Stomach (tissue), 9 donors: Measurements from ENCODE around the gene IKZF1. TPM values are rescaled to one million over a fixed set of nuclear protein-coding genes. Genes with fewer than 3 reads are reported as not detected.

Experiments used
- DNase-seq, 2 donors: peaks; one replicate each; pipeline versions ENCODE4 v3.0.0 to v3.0.0-alpha.2; 2013 to 2019
- H3K27ac ChIP-seq, 5 donors: fragments of 200-600 bp in 4 of 5; sonication (generic) in 4 of 5; one replicate each; pipeline ENCODE4 v1.5.1; 2013 to 2019; ENCODE audit warnings: mild to moderate bottlenecking in 1 of 5, moderate library complexity in 1 of 5
- H3K27me3 ChIP-seq, 3 donors: fragments of 200-600 bp; sonication (generic); one replicate each; pipeline ENCODE4 v1.5.1; 2017 to 2019; ENCODE audit warnings: mixed run types in 1 of 3
- H3K36me3 ChIP-seq, 4 donors: fragments of 200-600 bp; sonication (generic); 1 replicate in 3 of 4; 2 replicates in 1 of 4; pipeline ENCODE4 v1.5.1; 2016 to 2019
- H3K4me1 ChIP-seq, 4 donors: fragments of 200-600 bp; sonication (generic); one replicate each; pipeline ENCODE4 v1.5.1; 2016 to 2019
- H3K4me3 ChIP-seq, 4 donors: fragments of 200-600 bp; sonication (generic) in 3 of 4; one replicate each; pipeline ENCODE4 v1.5.1; 2016 to 2019; ENCODE audit warnings: mild to moderate bottlenecking in 1 of 4
- H3K9me3 ChIP-seq, 4 donors: fragments of 200-600 bp; sonication (generic); one replicate each; pipeline ENCODE4 v1.5.1; 2016 to 2019
- CTCF ChIP-seq, 7 experiments: fragments of 450-650 bp in 4 of 7; fragments of 200-600 bp in 3 of 7; sonication (generic) in 3 of 7; IDR thresholded peaks; one replicate each; pipeline ENCODE4 v1.5.1; 2016 to 2019; ENCODE audit warnings: antibody characterized with exemption in 7 of 7, control low read depth in 2 of 7, mild to moderate bottlenecking in 1 of 7
- EP300 ChIP-seq: sonication (generic); formaldehyde crosslinking; IDR thresholded peaks from one replicate; pipeline ENCODE4 v1.6.1; 2017; ENCODE audit warnings: antibody characterized with exemption
- POLR2A ChIP-seq, 4 donors: fragments of 450-650 bp; IDR thresholded peaks; one replicate each; pipeline ENCODE4 v1.6.1; 2016; ENCODE audit warnings: antibody characterized with exemption in 4 of 4, control low read depth in 2 of 4, mild to moderate bottlenecking in 1 of 4, moderate library complexity in 1 of 4
- POLR2AphosphoS5 ChIP-seq, 3 donors: sonication (generic); formaldehyde crosslinking; IDR thresholded peaks; one replicate each; pipeline ENCODE4 v1.6.1; 2016; ENCODE audit warnings: antibody characterized with exemption in 3 of 3
- WGBS, 5 donors: extraction: QIAGEN DNeasy Blood & Tissue Kit in 3 of 5; methylation state at CpG; one replicate each; pipeline versions ENCODE4 v1.1.5 to v1.1.7; 2013 to 2018; 5-methylcytosine and 5-hydroxymethylcytosine counted together
- intact Hi-C: fragments of 100-400 bp; cut with DNase I; formaldehyde crosslinking; loops from one replicate; pipeline ENCODE4 v1.15.1; 2023; ENCODE audit warnings: low total_unique reads
- polyA plus RNA-seq, 3 donors: library from polyadenylated mRNA; stranded (reverse); fragments of 200-250 nt; gene quantifications; one replicate each; pipeline ENCODE4 v1.2.3, GENCODE V29; 2013
- total RNA-seq, 5 donors: library from RNA; depleted of rRNA; stranded (reverse); fragments of >200 nt; gene quantifications; one replicate each; pipeline versions ENCODE4 v1.1.0 to v1.2.3, GENCODE V29; 2014 to 2016
- donor health status: healthy with polysubstance abuse.
- donor health status: Bipolar disorder and iron deficiency.
- donor health status: healthy.

IKZF1 gene
- total and polyA plus RNA-seq, 8 donors: 1.5 to 139 (median 9.7) TPM

GRCh38 chr7:50397320-50397970 lies 92.9 kb downstream of the IKZF1 start:
- H3K27ac ChIP-seq: no peak overlapping the region
- no peaks in the 10 kb centered on the region for H3K9me3 ChIP-seq
- no peak for DNase-seq
- peaks cover 0 to 29% (median 17%) of the 10 kb centered on the region in 4 donors for H3K36me3 ChIP-seq
- peaks cover 0 to 15% (median 4%) of the 10 kb centered on the region in 4 donors for H3K4me1 ChIP-seq
- H3K4me3 ChIP-seq: no peak overlapping the region
- H3K27me3 ChIP-seq: peaks cover 3 to 40% (median 6%) of the 10 kb centered on the region in 3 donors
- intact Hi-C loops: no loop called here
- no peak for TF ChIP-seq CTCF (IDR thresholded peaks at IDR 0.05)
- 69 to 82% (median 81%) methylated on average over 2 of the region's 2 CpGs for WGBS, 5 donors

- DNase-seq: no peak
- peaks cover 0 to 15% (median 4%) of the 10 kb centered on the region in 4 donors for H3K4me1 ChIP-seq
- WGBS, 5 donors: 58 to 82% (median 75%) methylated on average over 1 of the region's 1 CpG
- intact Hi-C loops: no loop called here
- peaks cover 0 to 26% (median 17%) of the 10 kb centered on the region in 4 donors for H3K36me3 ChIP-seq
- no peak overlapping the region for H3K27ac ChIP-seq
- no peak overlapping the region for H3K4me3 ChIP-seq
- no peaks in the 10 kb centered on the region for H3K9me3 ChIP-seq
- peaks cover 3 to 40% (median 6%) of the 10 kb centered on the region in 3 donors for H3K27me3 ChIP-seq
- TF ChIP-seq EP300 (no peak), POLR2AphosphoS5 (IDR thresholded peaks at IDR 0.05) (no peak), CTCF (IDR thresholded peaks at IDR 0.05) (no peak)
Measured at GRCh38 chr7:50397971-50398324, 93.4 kb downstream of the IKZF1 start.

- H3K27me3 ChIP-seq: peaks cover 3 to 40% (median 6%) of the 10 kb centered on the region in 3 donors
- H3K27ac ChIP-seq: no peak overlapping the region
- no peak overlapping the region for H3K4me3 ChIP-seq
- no peaks in the 10 kb centered on the region for H3K9me3 ChIP-seq
- no peak for DNase-seq
- TF ChIP-seq POLR2A (IDR thresholded peaks at IDR 0.05) (no peak), POLR2AphosphoS5 (IDR thresholded peaks at IDR 0.05) (no peak), EP300 (no peak), CTCF (IDR thresholded peaks at IDR 0.05) (no peak)
- WGBS, 5 donors: 83 to 95% (median 86%) methylated on average over 1 of the region's 1 CpG
- peaks cover 0 to 19% (median 17%) of the 10 kb centered on the region in 4 donors for H3K36me3 ChIP-seq
- H3K4me1 ChIP-seq: peaks cover 0 to 15% (median 4%) of the 10 kb centered on the region in 4 donors
- intact Hi-C loops: no loop called here
Measured at GRCh38 chr7:50399206-50399605, 94.7 kb downstream of the IKZF1 start.

GRCh38 chr7:50399635-50400034 lies 95.1 kb downstream of the IKZF1 start:
- TF ChIP-seq POLR2AphosphoS5 (IDR thresholded peaks at IDR 0.05) (no peak), EP300 (no peak), POLR2A (IDR thresholded peaks at IDR 0.05) (no peak), CTCF (IDR thresholded peaks at IDR 0.05) (no peak)
- H3K9me3 ChIP-seq: no peaks in the 10 kb centered on the region
- H3K4me3 ChIP-seq: no peak overlapping the region
- no peak overlapping the region for H3K27ac ChIP-seq
- intact Hi-C loops: no loop called here
- peaks cover 3 to 40% (median 6%) of the 10 kb centered on the region in 3 donors for H3K27me3 ChIP-seq
- peaks cover 0 to 15% (median 4%) of the 10 kb centered on the region in 4 donors for H3K4me1 ChIP-seq
- H3K36me3 ChIP-seq: peaks cover 0 to 19% (median 17%) of the 10 kb centered on the region in 4 donors
- DNase-seq: no peak
- WGBS, 5 donors: 44 to 69% (median 58%) methylated on average over 18 to 21 of the region's 21 CpGs
